K562 (cell line): ENCODE results near the gene SMIM8. TPM values are rescaled to one million over a fixed set of nuclear protein-coding genes. Genes with fewer than 3 reads are reported as not detected.

Source experiments
- ARID4B ChIP-seq: sonication (generic); formaldehyde crosslinking; IDR thresholded peaks from 2 replicates; pipeline ENCODE4 v1.8.0; 2022; ENCODE audit warnings: mild to moderate bottlenecking, missing genetic modification reagents
- CREB3 ChIP-seq: fragments of 450-650 bp; conservative IDR thresholded peaks from 2 replicates; pipeline ENCODE4 v1.6.1; 2016; ENCODE audit warnings: missing genetic modification characterization, low read depth, mild to moderate bottlenecking, missing compliant biosample characterization, moderate library complexity
- EZH2 ChIP-seq: IDR thresholded peaks from 2 replicates; pipeline ENCODE4 v1.6.1; 2012; ENCODE audit warnings: low read depth, mild to moderate bottlenecking, inconsistent platforms, low read length, borderline replicate concordance
- GABPB1 ChIP-seq: sonication (generic); formaldehyde crosslinking; IDR thresholded peaks from 2 replicates; pipeline ENCODE4 v1.8.0; 2022; ENCODE audit warnings: mild to moderate bottlenecking, missing genetic modification reagents
- HNRNPUL1 ChIP-seq: fragments of 200-400 bp; formaldehyde crosslinking; IDR thresholded peaks from 2 replicates; pipeline ENCODE4 v1.6.1; 2017; ENCODE audit warnings: low read length
- KDM4B ChIP-seq, 2 experiments: fragments of 450-650 bp in 1 of 2; sonication (generic) in 1 of 2; IDR thresholded peaks; 2 replicates each; pipeline ENCODE4 v1.6.1; 2016 to 2017; ENCODE audit warnings: borderline replicate concordance in 2 of 2, antibody characterized with exemption in 1 of 2, low read depth in 1 of 2, mild to moderate bottlenecking in 1 of 2
- MYC ChIP-seq, 2 experiments: fragments of 250-450 bp in 1 of 2; sonication (Bioruptor Pico) in 1 of 2; IDR thresholded peaks; 2 replicates each; pipeline versions ENCODE4 v1.5.1 to v1.6.1; 2012 to 2021; ENCODE audit warnings: low read depth in 2 of 2, borderline replicate concordance in 1 of 2, improper control_type of control experiment in 1 of 2, low read length in 1 of 2, mild to moderate bottlenecking in 1 of 2, moderate library complexity in 1 of 2
- NFIX ChIP-seq: fragments of 250-450 bp; sonication (Bioruptor Pico); IDR thresholded peaks from 2 replicates; pipeline ENCODE4 v1.4.0; 2020; ENCODE audit warnings: low read depth, mild to moderate bottlenecking, moderate library complexity
- REST ChIP-seq, 2 experiments: fragments of 450-650 bp; formaldehyde crosslinking in 1 of 2; IDR thresholded peaks; 2 replicates each; pipeline versions ENCODE4 v1.4.0 to v1.6.1; 2014 to 2020; ENCODE audit warnings: mild to moderate bottlenecking in 2 of 2, borderline replicate concordance in 1 of 2, low read depth in 1 of 2
- ZNF282 ChIP-seq: sonication (generic); formaldehyde crosslinking; IDR thresholded peaks from 2 replicates; pipeline ENCODE4 v1.8.1; 2023; ENCODE audit warnings: missing genetic modification reagents
- polyA plus RNA-seq, 8 experiments: library from polyadenylated mRNA; depleted of rRNA in 4 of 8; stranded (reverse) in 5 of 8; unstranded in 3 of 8; fragments of >200 nt; fragmentation: Nextera tagmentation in 2 of 8; fragmentation: Illumina TruSeq in 1 of 8; extraction: Ambion mirVana in 2 of 8; extraction: Trizol in 1 of 8; gene quantifications; 2 replicates each; pipeline versions ENCODE4 v1.2.1 to v1.2.3, GENCODE V29; 2011 to 2014; ENCODE audit warnings: inconsistent platforms in 1 of 8, missing spikeins in 1 of 8
- total RNA-seq, 7 experiments: library from RNA; depleted of rRNA in 6 of 7; stranded (reverse); fragments of >200 nt in 6 of 7; fragmentation: Illumina TruSeq in 2 of 7; extraction: Trizol in 2 of 7; gene quantifications; 2 replicates each; pipeline versions ENCODE4 v1.2.1 to v1.2.3, GENCODE V29; 2011 to 2021; ENCODE audit warnings: low replicate concordance in 1 of 7

Gene SMIM8
- total and polyA plus RNA-seq, 9 of the 15 experiments (the other 6 are each of a cell fraction or from before 2014, with no cell fraction given): 8.3 to 53.7 (median 15.1) TPM

- TF ChIP-seq ARID4B (peak; percentile 70; the same call in 1 of the 2 replicates), KDM4B (IDR thresholded peaks at IDR 0.05; ENCODE audit: borderline replicate concordance in 2 of 2, low read depth in 1 of 2) (0 out of 4 replicates have a peak, but pooled peaks of 1 of the 2 experiments have one; percentile 37), GABPB1 (CRISPR knock-in tag) (peak; percentile 60; the same call in 1 of the 2 replicates), EZH2 (no peak), ZNF282 (CRISPR knock-in tag) (peak; percentile 51; the same call in 1 of the 2 replicates), MYC (IDR thresholded peaks at IDR 0.05; ENCODE audit: low read depth, low read length) (peak; percentile 68), MYC (CRISPR knock-in tag; IDR thresholded peaks at IDR 0.05; ENCODE audit: borderline replicate concordance, low read depth) (no peak), HNRNPUL1 (no peak), REST (IDR thresholded peaks at IDR 0.05; ENCODE audit: borderline replicate concordance) (peak; percentile 11; the same call in 1 of the 2 replicates), REST (CRISPR knock-in tag; IDR thresholded peaks at IDR 0.05; ENCODE audit: low read depth) (0 out of 2 replicates have a peak, but pooled peaks have one; percentile 32), NFIX (CRISPR knock-in tag) (no peak), CREB3 (no peak)
Observed at GRCh38 chr6:87322304-87323212, at the start of gene SMIM8 (continued).
